ENCODE measurements around the gene HPS6.

HPS6 gene

GRCh38 chr10:102068216-102068615, 3.1 kb downstream of the HPS6 start:
- FAIRE-seq (no peak), DNase-seq (ENCODE audit: low spot score) (no peak)

- no peak for FAIRE-seq
- DNase-seq (ENCODE audit: low spot score) = no peak
Measured at GRCh38 chr10:102069071-102069470, 3.9 kb downstream of the HPS6 start.

- peak; percentile 61 for DNase-seq (ENCODE audit: low spot score)
- FAIRE-seq = peak; percentile 67
Measured at GRCh38 chr10:102072673-102073527, 7.8 kb downstream of the HPS6 start.

- FAIRE-seq = no peak
- no peak for DNase-seq (ENCODE audit: low spot score)
Measured at GRCh38 chr10:102083541-102083940, 18.4 kb downstream of the HPS6 start.

- no peak for FAIRE-seq
- DNase-seq (ENCODE audit: low spot score) = no peak
Measured at GRCh38 chr10:102085336-102085735, 20.2 kb downstream of the HPS6 start.

GRCh38 chr10:102086196-102086595, 21.0 kb downstream of the HPS6 start:
- DNase-seq (ENCODE audit: low spot score) (no peak), FAIRE-seq (no peak)

- DNase-seq (ENCODE audit: low spot score) (no peak), FAIRE-seq (no peak)
Measured at GRCh38 chr10:102090772-102091171, 25.6 kb downstream of the HPS6 start.

- no peak for DNase-seq (ENCODE audit: low spot score)
- FAIRE-seq = no peak
Measured at GRCh38 chr10:102096449-102096848, 31.3 kb downstream of the HPS6 start.

- DNase-seq (ENCODE audit: low spot score) (no peak), FAIRE-seq (no peak)
Measured at GRCh38 chr10:102101152-102101551, 36.0 kb downstream of the HPS6 start.

- FAIRE-seq (no peak), DNase-seq (ENCODE audit: low spot score) (no peak)
Measured at GRCh38 chr10:102102421-102102820, 37.3 kb downstream of the HPS6 start.

- FAIRE-seq (no peak), DNase-seq (ENCODE audit: low spot score) (no peak)
Measured at GRCh38 chr10:102106998-102107397, 41.8 kb downstream of the HPS6 start.

- DNase-seq (ENCODE audit: low spot score) = no peak
- FAIRE-seq = no peak
Measured at GRCh38 chr10:102109166-102110116, 44.3 kb downstream of the HPS6 start.

- DNase-seq (ENCODE audit: low spot score) = no peak
- FAIRE-seq = no peak
Measured at GRCh38 chr10:102111276-102111675, 46.1 kb downstream of the HPS6 start.

- DNase-seq (ENCODE audit: low spot score) (no peak), FAIRE-seq (no peak)
Measured at GRCh38 chr10:102112210-102112817, 47.2 kb downstream of the HPS6 start.

- DNase-seq (ENCODE audit: low spot score) (no peak), FAIRE-seq (no peak)
Measured at GRCh38 chr10:102113261-102113955, 48.3 kb downstream of the HPS6 start.

- DNase-seq (ENCODE audit: low spot score) = no peak
- FAIRE-seq = no peak
Measured at GRCh38 chr10:102113956-102114857, 49.1 kb downstream of the HPS6 start.

GRCh38 chr10:102114861-102115618, 49.9 kb downstream of the HPS6 start:
- FAIRE-seq = peak; percentile 23
- peak; percentile 54 for DNase-seq (ENCODE audit: low spot score)

- no peak for DNase-seq (ENCODE audit: low spot score)
- no peak for FAIRE-seq
Measured at GRCh38 chr10:102115775-102116174, 50.6 kb downstream of the HPS6 start.

- no peak for FAIRE-seq
- DNase-seq (ENCODE audit: low spot score) = no peak
Measured at GRCh38 chr10:102116656-102117055, 51.5 kb downstream of the HPS6 start.

All from RCC 7860 (cell line).